CD4-positive, alpha-beta T cell treated with Interleukin-4 for 4 hours (primary cell): Measurements from ENCODE around the gene DGUOK.

Source experiments
- DNase-seq: peaks from one replicate; pipeline ENCODE4 v3.0.0-alpha.2; 2020

The DGUOK gene

DNA sequence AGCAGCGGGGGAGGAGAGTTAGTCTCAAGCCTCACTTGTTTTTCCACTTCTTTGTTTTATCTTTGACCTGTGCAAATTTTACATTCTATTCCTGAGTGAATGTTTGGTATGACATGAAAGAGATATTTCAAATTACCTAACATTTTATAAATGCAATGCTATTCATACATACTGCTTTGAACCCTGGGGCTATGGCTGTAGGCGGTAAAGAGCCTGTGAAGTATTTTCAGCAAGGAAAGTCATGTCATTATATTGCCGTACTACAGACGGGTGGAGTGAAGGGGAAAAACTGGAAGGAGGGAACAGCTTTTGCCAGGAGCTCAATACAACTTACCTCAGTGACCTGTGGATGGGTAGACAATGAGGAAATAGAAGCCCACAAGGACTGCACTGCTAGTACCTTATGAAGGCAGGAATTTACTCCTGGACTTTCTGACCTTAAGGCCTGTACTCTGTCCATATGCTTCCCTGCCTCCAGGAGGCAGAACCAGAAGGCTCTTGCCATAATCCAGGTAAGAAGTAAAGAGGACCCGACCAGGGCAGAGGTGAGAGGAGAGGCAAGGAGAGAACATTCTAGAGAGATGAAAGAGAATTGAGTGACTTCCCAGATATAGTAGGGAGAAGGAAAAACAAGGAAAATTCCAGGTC, 29.7 kb downstream of the DGUOK start:
- DNase-seq = no peak

DNA sequence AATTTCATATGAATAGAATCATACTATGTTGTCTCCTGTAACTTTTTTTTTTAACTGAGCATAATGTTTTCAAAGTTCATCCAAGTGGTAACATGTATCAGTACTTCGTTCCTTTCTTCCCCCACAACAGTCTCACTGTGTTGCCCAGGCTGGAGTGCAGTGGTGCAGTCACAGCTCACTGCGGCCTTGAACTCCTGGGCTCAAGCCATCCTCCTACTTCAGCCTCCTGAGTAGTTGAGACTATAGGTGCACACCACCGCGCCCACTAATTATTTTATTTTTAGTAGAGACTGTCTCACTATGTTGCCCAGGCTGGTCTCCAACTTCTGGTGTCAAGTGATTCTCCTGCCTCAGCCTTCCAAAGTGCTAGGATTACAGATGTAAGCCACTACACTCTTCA, 34.6 kb downstream of the DGUOK start:
- DNase-seq = no peak

DNA sequence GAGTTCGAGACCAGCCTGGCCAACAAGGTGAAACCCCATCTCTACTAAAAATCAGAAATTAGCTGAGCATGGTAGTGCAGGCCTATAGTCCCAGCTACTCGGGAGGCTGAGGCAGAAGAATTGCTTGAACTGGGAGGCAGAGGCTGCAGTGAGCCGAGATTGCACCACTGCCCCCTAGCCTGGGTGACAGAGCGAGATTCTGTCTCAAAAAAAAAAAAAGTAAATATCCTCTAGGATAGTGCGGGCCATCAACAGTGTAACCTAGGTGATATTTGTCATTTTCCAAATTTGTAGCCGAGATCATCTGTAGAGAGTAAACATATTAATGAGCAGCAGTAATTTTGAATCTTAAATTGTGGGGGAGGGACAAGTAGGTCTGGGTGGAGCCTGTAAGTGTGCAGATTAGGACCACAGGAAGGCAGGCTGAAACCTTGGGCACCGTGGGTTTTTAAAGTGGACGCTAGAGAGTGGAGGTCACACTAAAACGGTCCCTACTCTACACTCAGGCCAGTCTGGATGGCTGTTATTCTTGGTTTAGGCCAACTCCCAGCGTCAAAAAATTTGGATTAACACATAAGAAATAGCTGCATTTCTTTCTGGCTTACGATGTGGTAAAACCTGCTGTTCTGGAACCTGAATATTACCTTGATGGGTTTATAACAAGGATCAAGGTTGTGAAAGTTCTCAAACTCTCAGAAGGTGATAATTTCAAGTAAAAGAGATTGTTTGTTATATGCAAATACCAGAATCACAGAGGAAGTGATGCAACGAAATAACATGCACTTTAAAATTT, 35.3 kb downstream of the DGUOK start:
- DNase-seq = no peak

DNA sequence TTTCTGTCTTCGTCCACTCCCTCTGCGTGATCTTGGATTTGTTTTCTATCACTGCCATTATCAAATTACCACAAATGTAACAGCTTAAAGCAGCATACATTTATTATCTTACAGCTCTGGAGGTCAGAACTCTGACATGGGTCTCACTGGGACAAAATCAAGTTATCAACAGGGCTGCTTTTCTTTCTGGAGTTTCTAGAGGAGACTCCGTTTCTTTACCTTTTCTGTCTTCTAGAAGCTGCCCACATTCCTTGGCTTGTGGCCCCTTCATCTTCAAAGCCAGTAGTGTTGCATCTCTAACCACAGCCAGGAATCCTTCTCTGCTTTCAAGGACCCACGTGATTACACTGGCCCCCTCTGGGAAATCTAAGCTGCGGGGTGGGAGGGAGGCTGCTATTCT, 36.1 kb downstream of the DGUOK start:
- no peak for DNase-seq

DNA sequence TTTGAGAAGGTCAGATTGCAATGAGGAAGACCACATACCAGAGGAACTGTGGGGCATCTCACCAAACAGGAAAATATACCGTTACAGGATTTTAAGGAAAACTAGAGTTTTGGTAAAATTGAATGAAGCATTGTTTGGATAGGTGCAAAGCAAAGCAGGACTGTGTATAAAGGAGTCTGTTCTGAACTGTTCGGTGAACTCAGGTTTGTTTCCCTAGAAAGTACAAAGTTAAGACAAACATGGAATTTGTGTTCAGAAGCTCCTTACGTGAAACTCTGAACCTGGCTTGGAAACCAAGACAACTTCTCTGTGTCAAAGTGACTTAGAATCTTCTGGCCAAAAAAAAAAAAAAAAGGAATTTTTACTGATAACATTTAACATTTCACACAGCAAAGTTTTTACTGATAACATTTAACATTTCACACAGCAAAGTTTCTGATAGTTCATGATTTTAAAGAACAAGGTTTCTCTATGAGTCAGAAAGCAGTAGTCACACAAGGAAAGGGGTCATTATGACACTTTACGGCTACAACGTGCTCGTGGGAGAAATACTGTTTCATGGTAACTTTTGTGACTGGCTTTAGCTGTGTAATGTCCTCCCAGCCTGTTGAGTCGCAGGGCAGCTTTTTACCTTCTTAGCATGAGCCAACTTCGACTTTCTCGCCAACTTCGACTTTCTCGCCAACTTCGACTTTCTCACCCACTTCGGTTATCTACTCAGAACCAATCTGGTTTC, 36.9 kb downstream of the DGUOK start:
- peak; percentile 27 for DNase-seq

DNA sequence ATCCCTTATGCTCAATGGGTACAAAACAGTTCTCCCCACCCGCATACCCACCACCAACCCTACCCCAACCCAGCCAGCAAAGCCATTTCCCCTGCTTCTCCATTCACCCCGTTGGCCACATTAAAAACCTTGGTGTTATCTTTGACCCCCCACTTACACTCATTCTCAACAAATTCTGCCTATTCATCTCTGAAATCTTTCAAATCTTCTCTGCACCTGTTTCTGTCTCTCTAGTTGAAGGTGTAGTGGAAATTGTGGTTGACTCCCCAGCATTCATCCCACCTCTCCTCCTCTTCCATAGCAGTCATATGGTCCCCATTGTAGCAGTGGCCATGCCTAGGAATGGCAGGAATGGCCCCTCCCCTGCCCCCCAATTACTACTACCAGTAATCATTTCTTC, 37.5 kb downstream of the DGUOK start:
- DNase-seq = no peak

DNA sequence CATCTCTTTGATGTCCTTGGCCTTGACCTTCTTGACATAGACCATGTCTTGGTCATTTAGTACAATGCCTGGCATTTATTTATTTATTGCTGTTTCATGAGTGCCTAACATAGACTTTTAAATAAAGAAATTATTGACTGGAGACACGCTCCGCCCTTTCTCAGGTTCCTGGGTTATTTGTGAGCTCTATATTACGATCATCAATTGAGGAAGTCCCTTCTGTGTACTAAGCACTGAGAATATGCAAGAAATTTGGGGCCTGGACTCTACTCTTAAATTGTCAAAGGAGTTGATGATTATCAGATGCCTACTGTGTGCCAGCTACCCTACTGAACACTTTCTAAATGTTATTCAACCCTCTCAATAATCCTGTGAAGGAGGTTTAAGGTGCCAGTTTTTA, 38.4 kb downstream of the DGUOK start:
- DNase-seq = no peak

DNA sequence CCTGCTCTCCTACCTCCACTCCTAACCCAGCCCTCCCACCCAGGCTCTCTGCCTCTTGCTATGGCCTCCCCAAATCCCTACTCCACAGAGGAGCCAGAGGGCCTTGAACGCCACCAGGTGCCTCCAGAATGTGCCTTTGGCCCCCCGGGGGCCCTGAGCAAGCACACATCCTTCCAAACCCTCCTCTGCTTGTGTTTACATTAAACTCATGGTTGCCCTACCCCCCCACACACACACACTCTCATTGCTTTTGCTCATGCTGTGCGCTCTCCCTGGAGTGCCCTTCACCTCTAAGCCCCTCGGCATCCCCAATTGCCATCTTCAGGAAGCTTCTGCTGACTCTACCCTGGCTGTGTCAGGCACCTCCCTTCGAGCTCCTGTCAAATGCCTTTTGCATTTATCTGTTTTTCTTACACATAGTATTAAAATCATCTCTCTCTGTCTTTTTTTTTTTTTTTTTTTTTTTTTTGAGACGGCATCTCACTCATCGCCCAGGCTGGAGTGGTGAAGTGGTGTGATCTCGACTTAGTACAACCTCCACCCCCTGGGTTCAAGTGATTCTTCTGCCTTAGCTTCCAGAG, 41.8 kb downstream of the DGUOK start:
- DNase-seq = no peak

DNA sequence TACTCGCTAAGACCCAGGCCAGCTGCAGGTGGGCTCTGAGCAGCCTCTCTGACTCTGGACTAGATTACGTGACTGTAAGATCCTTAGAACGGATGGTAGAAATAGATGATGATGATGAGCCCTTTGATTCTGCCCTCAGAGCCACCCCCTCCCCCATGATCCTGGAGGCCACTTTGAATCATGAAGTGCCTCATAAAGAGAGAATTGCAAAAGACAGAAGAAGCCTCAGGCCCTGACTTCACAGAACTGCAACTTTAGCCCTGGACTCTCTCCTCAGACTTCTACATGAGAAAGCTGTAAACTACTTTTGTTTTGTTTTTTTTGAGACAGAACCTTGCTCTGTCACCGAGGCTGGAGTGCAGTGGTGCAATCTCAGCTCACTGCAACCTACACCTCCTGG, 42.7 kb downstream of the DGUOK start:
- no peak for DNase-seq

DNA sequence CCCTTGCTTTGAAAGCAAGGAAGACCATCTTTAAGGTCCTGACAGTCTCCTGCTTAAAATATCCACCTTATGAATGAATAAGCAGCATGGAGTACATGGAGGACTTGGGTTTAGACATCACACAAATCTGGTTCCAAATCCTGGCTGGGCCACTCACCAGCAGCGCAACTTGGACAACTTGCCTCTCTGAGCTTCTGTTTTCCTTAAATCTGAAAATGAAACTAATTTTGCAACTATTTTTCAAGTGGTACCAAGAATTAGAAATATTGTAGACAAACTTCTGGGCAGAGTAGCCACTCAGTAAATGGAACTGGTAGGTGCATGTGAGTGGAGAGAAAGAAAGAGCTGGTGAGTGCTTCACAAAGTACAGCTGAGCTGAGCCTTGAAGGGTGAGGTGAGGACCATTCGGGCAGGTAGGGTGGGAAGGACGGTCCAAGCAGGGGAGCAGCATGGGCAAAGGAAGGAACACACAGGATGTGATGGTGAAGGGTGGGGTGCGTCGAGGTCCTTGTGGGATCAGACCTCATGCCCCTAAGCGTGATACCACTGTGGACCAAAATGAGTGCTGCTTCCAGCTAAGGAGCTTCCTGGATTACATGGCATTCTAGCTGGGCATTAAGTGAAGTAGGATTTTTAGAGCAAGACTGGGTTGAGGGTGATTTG, 43.6 kb downstream of the DGUOK start:
- DNase-seq = no peak

DNA sequence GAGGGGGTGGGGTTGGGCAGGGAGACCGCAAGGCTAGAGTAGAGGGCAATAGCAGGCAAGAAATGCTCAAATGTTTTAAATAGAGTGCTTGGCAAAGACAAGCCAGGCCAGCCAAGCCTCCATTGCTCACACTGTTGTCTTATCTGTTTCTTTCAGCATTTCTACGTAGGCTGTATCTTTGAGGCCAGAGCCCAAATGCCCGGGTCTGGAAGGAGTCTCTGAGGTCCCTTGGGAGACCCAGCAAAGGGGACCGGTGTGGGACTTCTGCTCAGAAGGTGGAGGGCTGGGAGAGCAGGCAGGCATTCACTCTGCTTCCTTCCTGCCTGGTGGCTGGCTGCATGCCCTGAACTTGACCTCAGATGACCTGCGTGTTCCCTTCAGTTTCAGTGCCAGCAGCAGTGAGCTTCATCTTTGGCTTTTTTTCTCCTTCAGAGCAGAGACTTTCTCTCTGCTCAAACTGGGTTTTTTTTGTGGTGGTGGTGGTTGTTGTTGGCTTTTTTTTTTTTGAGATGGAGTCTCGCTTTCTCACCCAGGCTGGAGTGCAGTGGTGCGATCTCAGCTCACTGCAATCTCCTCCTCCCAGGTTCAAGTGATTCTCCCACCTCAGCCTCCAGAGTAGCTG, 44.3 kb downstream of the DGUOK start:
- peak; percentile 58 for DNase-seq

DNA sequence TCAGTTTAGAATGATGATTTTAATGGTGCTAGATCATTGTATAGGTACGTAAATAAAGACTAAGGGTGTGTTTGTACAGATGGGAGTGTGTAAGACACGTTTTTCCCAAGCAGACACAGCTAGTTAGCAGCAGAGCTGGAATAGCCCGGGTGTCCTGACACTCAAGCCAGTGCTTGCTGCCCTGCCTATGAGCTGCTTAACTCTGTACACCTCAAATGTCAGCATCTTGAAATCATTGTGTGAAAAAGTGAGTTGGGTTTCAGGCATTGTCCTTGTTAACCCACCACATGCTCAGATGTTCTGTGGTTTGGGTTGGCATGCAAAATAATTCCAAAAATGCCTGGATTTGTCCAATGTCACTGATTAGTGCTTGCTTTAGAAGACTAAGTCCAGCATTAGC, 45.0 kb downstream of the DGUOK start:
- DNase-seq = no peak

DNA sequence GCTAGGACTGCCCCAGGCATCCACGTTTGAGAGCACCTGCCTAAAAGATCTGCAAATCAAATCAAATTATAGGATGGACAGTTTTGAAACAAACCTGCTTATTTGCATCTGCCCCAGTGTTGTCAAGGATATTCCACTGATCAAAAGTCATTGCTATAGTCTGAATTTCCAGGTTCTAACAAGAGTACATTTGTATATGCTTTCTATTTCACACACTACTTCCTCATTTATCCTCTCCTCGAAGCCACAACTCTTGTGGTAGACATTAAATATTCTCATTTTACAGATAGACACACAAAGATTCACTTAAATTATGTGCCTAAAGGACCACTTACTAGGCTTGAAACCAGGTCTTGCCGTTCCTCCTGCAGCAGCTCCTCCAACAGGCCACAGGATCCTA, 46.2 kb downstream of the DGUOK start:
- no peak for DNase-seq

DNA sequence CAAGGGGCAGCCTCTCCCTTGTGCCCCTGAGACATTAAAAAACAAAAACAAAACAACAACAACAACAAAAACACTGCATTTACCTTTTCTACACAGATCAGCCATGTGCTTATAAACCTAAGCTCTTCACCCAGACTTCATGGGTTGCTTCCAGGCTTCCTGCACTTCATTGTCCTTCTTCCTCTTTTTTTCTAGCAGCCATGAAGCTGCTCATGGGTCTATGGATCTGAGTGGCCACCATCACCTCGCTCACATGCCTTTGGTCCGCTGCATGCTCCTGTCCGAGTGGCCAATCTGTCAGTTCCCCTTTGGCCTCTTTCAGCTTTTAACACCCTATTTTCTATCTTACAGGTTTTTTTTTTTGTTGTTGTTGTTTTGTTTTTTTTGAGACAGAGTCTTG, 49.1 kb downstream of the DGUOK start:
- no peak for DNase-seq

DNA sequence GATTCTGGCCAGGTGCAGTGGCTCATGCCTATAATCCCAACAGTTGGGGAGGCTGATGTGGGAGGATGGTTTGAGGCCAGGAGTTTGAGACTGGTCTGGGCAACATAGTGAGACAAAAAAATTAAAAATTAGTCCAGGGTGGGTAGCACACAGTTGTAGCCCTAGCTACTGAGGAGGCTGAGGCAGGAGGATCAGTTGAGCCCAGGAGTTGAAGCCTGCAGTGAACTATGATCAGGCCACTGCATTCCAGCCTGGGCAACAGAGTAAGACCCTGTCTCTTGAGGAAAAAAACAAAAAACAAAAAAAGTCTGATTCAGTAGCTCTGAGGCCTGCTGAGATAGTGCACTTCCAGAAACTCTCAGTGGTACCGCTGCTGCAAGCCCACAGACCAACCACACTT, 50.1 kb downstream of the DGUOK start:
- no peak for DNase-seq

DNA sequence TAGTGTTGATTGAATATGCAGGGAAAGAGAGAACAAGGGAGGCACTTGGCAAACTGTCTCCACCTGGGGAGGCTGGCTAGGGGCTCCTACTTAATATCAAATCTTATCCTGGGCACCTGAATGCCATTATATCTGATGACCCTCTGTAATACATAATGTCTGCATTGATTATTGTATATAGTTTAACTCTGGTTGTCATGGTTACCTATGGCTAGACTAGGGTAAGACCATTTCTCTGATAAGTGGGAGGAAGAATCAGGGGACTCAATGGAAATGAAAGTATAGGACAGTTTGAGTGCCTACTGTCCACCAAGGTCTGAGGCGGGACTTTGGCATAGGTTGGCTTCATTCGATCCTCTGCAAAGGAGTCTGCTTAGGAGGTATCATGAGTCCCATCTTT, 50.8 kb downstream of the DGUOK start:
- DNase-seq = no peak

DNA sequence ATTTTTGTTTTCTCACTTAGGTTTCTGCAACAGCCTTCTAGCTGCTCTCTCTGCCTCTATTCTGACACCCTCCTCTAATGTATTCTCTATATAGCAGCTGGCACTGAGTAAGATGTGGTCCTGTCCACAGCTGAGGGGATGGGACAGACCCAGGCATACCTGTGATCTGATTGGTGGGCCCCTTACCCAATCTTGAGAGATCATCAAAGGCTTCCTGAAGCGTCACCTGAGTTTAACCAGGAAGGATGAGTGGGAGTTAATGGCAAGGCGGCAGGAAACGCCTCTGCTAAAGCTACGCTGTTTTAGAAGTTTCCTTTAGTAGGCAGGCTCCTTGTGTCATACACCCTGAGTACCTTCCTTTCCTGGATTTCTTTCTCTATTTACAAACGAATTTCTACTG, 52.3 kb downstream of the DGUOK start:
- DNase-seq = peak; percentile 90

DNA sequence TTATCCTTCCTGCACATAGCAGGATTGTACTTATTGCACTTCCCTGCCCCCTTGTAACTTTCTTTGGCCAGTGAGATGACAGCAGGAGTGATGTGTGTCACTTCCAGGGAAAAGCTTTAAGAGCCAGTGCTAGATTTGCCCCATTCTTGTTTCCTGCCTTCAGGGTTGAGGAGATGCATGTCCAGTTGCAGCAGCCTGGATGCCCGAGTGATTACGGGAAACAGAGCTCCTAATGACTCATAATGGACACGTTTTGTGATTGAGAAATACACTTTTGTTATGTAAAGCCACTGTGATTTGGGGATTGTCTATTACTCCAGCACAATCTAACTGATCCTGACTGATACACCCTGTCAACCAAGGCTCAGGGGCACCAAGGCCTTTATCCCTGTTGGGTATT, 53.0 kb downstream of the DGUOK start:
- DNase-seq = no peak

DNA sequence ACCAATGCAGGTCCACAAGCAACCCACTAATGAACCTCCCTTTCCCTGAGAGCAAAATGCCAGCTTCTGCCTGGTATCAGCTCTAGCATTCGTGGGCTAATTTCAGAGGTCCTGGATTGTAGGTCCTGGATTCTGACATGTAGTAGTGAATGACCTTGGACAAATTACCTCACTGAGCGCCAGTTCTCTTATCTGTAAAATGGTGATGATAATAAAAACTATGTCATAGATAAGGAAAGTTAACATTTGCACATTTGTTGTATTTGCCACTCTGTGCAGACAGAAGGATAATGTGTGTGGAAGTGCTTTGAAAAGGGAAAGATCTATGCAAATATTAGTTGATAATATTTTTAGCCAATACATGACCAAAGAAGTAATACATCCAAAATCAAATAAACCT, 53.9 kb downstream of the DGUOK start:
- no peak for DNase-seq

DNA sequence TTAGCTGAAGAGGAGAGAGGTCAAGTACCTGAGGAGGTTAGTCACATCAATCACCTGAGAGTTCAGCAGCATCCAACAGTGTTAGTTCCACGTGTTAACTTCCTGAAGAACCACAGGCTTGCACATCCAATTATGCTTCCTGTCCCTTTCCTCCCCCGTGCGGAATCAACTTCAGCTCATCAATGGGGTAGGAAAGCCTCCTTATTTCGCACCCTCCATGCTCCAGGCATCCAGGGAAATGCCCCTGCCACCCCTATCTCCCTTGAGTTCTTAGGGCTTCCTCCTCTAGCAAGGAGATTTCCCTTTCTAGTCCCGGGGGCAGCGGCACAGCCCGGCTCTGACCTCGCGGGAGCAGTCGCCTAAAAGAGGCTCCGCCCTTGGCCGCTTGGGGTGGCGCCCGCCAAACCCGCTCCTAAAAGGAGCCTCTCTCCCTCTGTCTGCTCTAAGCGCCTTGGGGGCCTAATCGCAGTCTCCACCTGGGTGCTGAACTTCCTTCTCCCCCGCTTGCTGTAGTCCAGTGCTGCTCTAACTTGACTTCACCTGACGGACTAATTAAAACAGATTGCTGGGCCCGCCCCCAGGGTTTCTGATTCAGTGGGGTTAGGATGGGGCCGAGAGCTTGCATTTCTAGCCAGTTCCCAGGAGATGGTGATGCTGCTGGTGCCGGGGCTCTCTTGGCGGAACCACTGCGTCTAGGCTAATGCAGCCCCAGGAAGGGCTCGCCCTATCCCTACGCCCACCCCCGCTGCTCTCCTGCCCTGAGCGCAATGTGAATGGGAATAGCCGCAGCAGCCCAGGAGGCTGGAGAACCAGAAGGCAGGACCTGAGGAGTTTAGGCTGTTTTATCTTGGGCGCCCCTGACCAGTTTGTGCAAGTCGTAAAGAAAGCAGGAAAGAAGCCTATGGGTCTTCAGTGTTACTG, 54.7 kb downstream of the DGUOK start:
- DNase-seq = no peak

DNA sequence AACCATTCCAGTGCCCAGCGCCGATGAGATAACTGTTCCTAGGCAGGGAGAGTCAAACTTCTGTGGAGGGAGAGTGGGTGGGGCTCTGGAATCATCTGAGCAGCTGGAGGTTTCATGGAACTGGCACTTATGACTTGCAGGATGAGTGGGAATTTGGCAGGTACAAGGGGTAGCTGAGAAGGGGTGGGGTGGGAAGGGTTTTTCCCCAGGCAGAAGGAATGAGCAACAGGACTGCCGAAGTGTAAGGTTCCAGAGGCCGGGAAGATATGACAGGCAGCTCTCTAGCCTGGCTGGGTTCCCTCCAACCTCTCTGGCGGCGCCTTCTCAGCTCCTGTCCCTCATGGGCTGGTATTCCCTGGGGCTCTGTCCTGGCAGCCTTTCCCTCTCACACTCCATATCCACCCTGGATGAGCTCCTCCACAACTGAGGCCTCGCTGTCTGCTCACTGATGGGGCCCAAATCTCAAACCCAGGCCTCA, 55.5 kb downstream of the DGUOK start:
- DNase-seq = no peak
